Measurements from ENCODE around the gene ASPSCR1.

Gene ASPSCR1

DNA sequence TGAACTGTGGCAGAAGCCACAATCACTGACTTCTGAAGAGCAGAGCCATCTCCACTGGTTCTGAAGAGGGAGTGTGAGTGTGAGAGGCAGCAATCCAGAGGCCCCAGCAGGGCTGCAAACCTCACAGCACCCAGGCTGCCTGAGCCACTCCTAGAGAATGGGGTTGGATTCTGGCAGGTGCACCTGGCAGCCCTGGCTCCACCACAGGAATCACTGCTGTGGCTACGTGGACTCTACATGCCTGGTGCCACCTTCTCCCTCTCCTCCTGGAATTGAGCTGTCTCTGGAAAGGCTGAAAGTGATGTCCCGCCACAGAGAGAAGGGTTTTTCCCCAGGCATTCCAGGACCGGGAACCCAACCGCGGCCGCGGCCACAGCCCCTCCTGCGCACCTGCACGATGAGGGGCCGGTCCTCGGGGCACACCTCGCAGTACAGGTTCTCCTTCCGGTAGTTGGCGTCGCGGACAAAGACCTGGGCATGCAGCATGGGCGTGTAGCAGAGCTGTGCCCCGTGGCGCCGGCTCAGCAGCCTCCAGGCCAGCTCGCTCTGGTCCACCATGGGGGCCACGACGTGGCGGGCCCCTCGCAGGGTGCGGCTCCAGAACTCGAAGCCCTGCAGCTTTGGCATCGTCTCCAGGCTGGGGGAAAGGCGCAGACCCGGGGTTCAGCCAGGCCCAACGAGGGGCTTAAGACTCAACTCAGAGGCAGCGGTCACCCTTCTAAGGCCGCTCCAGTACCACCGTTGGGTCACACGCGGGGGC lies 87.2 kb downstream of the ASPSCR1 start:
- DNase-seq (ENCODE audit: low read depth): no peak
- TF ChIP-seq, protein P1, sequence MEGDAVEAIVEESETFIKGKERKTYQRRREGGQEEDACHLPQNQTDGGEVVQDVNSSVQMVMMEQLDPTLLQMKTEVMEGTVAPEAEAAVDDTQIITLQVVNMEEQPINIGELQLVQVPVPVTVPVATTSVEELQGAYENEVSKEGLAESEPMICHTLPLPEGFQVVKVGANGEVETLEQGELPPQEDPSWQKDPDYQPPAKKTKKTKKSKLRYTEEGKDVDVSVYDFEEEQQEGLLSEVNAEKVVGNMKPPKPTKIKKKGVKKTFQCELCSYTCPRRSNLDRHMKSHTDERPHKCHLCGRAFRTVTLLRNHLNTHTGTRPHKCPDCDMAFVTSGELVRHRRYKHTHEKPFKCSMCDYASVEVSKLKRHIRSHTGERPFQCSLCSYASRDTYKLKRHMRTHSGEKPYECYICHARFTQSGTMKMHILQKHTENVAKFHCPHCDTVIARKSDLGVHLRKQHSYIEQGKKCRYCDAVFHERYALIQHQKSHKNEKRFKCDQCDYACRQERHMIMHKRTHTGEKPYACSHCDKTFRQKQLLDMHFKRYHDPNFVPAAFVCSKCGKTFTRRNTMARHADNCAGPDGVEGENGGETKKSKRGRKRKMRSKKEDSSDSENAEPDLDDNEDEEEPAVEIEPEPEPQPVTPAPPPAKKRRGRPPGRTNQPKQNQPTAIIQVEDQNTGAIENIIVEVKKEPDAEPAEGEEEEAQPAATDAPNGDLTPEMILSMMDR (conservative IDR thresholded peaks at IDR 0.05; ENCODE audit: low read length): no peak
- H3K4me3 ChIP-seq (ENCODE audit: low read length): peak overlapping the region; percentile 81

DNA sequence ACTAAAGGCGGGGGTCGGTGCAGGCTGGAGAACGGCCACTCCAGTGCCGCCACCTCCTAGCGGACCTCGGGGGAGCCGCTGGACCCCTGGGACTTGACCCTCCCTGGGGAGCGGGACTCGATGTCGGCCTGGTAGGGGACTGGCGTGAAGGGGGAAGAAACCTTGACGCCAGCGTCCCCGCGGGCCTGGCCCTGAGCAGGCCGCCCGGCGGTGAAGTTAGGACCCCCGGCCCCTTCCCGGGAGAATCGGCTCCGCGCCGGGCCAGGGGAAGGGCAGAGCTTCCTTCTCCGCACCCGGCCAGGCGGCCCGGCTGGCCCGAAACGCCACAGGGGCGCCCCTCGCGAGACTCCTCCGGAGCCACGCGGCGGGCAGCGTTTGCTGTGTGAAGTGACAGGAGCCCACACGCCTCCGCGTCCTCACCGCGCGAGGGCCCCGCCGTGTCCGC lies 87.8 kb downstream of the ASPSCR1 start:
- peak; percentile 25 for DNase-seq (ENCODE audit: low read depth)
- TF ChIP-seq, protein P1 (conservative IDR thresholded peaks at IDR 0.05; ENCODE audit: low read length): no peak
- H3K4me3 ChIP-seq (ENCODE audit: low read length): peak overlapping the region; percentile 81

DNA sequence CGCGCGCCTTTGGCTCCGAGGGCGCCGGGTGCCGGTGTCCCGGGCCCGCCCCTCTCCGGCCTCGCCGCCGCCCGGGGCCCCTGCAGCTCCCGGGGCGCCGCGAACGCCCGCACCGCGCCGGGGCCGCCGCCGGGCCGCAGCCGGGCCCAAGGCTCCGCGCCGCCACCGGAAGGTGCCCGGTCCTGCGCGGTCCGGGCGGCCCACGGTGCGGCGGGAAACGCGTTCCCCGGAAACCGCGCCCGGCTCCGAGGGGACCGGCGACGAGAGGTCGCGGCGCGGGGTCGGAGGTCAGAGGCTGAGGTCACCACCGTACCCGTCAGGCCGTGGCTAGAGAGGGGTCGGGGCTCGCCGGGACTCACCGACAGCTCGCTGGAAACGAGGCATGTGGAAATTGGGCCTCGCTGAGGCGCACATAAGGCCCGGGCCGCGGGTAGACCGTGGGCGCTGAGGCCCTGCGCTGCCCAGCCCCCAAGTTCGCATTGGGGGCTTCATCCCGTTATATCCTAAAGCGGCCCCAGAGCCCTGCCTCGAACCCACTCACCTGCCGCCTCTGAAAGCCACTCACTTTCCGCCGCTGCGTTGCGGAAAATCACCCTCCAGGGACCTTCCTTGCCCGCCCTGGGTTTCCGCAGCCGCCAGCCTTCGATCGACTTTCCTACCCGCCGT lies 88.3 kb downstream of the ASPSCR1 start, which contains the start of gene DUS1L:
TSS of gene DUS1L (minus strand) at position 167 of the 666 bp plus-strand sequence. CDS start 745 bp downstream, outside the sequence.
- TF ChIP-seq, protein P1 (conservative IDR thresholded peaks at IDR 0.05; ENCODE audit: low read length): no peak
- peak within 1 kb of the TSS; percentile 81 for H3K4me3 ChIP-seq (ENCODE audit: low read length)
- DNase-seq (ENCODE audit: low read depth): peak; percentile 58
